ENCODE results near the gene PCDHB9.
"Not testable (repeated sequence)": the region's sequence is repeated elsewhere in the genome, so short reads cannot be mapped to it uniquely, and the experiment has no call there.

The PCDHB9 gene

GRCh38 chr5:141186897-141187512 is at the start of gene PCDHB9:
PCDHB9 (plus strand) TSS chr5:141187161; CDS start chr5:141187319, 158 bp downstream.
- DNase-seq = peak; percentile 25

GRCh38 chr5:141137346-141137745 is 49.6 kb upstream of the PCDHB9 start:
- not testable (repeated sequence) for DNase-seq

GRCh38 chr5:141149812-141150211 is 37.1 kb upstream of the PCDHB9 start, which contains the start of gene PCDHB6:
PCDHB6 (plus strand) TSS chr5:141150057; CDS start chr5:141150258, 201 bp downstream.
- no peak for DNase-seq

GRCh38 chr5:141150224-141150992 is 36.6 kb upstream of the PCDHB9 start:
- no peak for DNase-seq

DNA sequence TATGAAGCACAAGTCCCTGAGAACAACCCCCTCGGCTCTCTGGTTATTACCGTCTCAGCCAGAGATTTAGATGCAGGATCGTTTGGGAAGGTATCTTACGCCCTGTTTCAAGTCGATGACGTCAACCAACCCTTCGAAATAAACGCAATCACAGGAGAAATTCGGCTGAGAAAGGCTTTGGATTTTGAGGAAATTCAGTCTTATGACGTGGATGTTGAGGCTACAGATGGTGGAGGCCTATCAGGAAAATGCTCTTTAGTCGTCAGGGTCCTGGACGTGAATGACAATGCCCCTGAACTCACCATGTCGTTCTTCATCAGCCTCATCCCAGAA is 36.0 kb upstream of the PCDHB9 start:
- DNase-seq = no peak

DNA sequence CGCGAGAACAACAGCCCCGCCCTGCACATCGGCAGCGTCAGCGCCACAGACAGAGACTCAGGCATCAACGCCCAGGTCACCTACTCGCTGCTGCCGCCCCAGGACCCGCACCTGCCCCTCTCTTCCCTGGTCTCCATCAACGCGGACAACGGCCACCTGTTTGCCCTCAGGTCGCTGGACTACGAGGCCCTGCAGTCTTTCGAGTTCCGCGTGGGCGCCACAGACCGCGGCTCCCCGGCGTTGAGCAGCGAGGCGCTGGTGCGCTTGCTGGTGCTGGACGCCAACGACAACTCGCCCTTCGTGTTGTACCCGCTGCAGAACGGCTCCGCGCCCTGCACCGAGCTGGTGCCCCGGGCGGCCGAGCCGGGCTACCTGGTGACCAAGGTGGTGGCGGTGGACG is 35.3 kb upstream of the PCDHB9 start:
- not testable (repeated sequence) for DNase-seq

- not testable (repeated sequence) for DNase-seq
Observed at GRCh38 chr5:141152096-141152495, 34.9 kb upstream of the PCDHB9 start.

- no peak for DNase-seq
Observed at GRCh38 chr5:141155540-141156374, 31.2 kb upstream of the PCDHB9 start.

- DNase-seq = not testable (repeated sequence)
Observed at GRCh38 chr5:141157356-141157755, 29.6 kb upstream of the PCDHB9 start.

DNA sequence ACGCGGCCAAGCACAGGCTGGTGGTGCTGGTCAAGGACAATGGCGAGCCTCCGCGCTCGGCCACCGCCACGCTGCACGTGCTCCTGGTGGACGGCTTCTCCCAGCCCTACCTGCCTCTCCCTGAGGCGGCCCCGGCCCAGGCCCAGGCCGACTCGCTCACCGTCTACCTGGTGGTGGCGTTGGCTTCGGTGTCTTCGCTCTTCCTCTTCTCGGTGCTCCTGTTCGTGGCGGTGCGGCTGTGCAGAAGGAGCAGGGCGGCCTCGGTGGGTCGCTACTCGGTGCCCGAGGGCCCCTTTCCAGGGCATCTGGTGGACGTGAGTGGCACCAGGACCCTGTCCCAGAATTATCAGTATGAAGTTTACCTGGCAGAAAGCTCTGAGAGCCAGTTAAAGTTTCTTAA is 29.1 kb upstream of the PCDHB9 start:
- not testable (repeated sequence) for DNase-seq

GRCh38 chr5:141172381-141173204 is 14.4 kb upstream of the PCDHB9 start, which contains the start of gene PCDHB7:
PCDHB7 (plus strand) TSS chr5:141172644; CDS start chr5:141172836, 192 bp downstream.
- no peak for DNase-seq

DNA sequence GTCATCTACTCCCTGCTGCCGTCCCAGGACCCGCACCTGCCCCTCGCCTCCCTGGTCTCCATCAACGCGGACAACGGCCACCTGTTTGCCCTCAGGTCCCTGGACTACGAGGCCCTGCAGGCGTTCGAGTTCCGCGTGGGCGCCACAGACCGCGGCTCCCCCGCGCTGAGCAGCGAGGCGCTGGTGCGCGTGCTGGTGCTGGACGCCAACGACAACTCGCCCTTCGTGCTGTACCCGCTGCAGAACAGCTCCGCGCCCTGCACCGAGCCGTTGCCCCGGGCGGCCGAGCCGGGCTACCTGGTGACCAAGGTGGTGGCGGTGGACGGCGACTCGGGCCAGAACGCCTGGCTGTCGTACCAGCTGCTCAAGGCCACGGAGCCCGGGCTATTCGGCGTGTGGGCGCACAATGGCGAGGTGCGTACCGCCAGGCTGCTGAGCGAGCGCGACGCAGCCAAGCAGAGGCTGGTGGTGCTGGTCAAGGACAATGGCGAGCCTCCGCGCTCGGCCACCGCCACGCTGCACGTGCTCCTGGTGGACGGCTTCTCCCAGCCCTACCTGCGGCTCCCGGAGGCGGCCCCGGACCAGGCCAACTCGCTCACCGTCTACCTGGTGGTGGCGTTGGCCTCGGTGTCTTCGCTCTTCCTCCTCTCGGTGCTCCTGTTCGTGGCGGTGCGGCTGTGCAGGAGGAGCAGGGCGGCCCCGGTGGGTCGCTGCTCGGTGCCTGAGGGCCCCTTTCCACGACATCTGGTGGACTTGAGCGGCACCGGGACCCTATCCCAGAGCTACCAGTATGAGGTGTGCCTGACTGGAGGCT is 12.5 kb upstream of the PCDHB9 start:
- not testable (repeated sequence) for DNase-seq

- no peak for DNase-seq
Observed at GRCh38 chr5:141175933-141176332, 11.0 kb upstream of the PCDHB9 start.

GRCh38 chr5:141177577-141178191 is 9.3 kb upstream of the PCDHB9 start, which contains the start of gene PCDHB8:
PCDHB8 (plus strand) TSS chr5:141177790; CDS start chr5:141178035, 245 bp downstream.
- DNase-seq = not testable (repeated sequence)

- not testable (repeated sequence) for DNase-seq
Observed at GRCh38 chr5:141179371-141179770, 7.6 kb upstream of the PCDHB9 start.

- not testable (repeated sequence) for DNase-seq
Observed at GRCh38 chr5:141179876-141180275, 7.1 kb upstream of the PCDHB9 start.

- no peak for DNase-seq
Observed at GRCh38 chr5:141180313-141180712, 6.6 kb upstream of the PCDHB9 start.

DNA sequence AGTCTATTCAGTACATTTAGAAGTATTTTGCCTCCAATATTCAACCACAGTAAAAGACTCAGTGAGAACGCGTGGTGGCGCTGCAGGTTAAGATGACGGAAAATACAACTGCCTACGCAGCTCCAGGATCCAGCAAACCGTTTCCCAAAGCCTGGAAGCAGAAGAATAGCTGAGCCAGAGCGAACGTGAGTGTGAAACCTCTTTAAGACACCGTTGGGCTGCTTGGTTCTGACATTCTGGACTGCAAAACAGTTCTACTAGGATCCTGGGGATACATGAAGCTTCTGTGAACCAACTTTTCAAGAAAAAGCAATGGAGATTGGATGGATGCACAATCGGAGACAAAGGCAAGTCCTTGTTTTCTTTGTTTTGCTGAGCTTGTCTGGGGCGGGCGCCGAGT is 4.7 kb upstream of the PCDHB9 start, which contains the start of gene PCDHB16:
Gene PCDHB16 (plus strand): TSS at position 140 of the 400 bp plus-strand sequence. CDS start 173 bp downstream, at position 313.
- no peak for DNase-seq

DNA sequence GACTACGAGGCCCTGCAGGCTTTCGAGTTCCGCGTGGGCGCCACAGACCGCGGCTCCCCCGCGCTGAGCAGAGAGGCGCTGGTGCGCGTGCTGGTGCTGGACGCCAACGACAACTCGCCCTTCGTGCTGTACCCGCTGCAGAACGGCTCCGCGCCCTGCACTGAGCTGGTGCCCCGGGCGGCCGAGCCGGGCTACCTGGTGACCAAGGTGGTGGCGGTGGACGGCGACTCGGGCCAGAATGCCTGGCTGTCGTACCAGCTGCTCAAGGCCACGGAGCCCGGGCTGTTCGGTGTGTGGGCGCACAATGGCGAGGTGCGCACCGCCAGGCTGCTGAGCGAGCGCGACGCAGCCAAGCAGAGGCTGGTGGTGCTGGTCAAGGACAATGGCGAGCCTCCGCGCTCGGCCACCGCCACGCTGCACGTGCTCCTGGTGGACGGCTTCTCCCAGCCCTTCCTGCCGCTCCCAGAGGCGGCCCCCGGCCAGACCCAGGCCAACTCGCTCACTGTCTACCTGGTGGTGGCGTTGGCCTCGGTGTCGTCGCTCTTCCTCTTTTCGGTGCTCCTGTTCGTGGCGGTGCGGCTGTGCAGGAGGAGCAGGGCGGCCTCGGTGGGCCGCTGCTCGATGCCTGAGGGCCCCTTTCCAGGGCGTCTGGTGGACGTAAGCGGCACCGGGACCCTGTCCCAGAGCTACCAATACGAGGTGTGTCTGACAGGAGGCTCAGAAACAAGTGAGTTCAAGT is 2.7 kb upstream of the PCDHB9 start:
- not testable (repeated sequence) for DNase-seq

- DNase-seq = not testable (repeated sequence)
Observed at GRCh38 chr5:141188682-141189081, 1.7 kb downstream of the PCDHB9 start.

Data from stimulated activated CD4-positive, alpha-beta T cell treated with anti-CD3 and anti-CD28 coated beads, Interleukin-12 subunit alpha, Interleukin-12 subunit beta, amount 100 ng/mL, for 4 hours (primary cell).